ENCODE measurements around the gene SLC45A3. TPM values are rescaled to one million over a fixed set of nuclear protein-coding genes. Genes with fewer than 3 reads are reported as not detected.
"Not testable (repeated sequence)": the region's sequence is repeated elsewhere in the genome, so short reads cannot be mapped to it uniquely, and the experiment has no call there.

The SLC45A3 gene
- total RNA-seq (2014; rRNA removed; shearing (Covaris generic)), result 4.4 and 5.4 TPM in 2 replicates

GRCh38 chr1:205680073-205680851, at the start of gene SLC45A3:
SLC45A3 (minus strand) TSS chr1:205680509; CDS start chr1:205664656, 15,853 bp downstream.
- peak; percentile 32 for DNase-seq (ENCODE audit: low spot score)

DNA sequence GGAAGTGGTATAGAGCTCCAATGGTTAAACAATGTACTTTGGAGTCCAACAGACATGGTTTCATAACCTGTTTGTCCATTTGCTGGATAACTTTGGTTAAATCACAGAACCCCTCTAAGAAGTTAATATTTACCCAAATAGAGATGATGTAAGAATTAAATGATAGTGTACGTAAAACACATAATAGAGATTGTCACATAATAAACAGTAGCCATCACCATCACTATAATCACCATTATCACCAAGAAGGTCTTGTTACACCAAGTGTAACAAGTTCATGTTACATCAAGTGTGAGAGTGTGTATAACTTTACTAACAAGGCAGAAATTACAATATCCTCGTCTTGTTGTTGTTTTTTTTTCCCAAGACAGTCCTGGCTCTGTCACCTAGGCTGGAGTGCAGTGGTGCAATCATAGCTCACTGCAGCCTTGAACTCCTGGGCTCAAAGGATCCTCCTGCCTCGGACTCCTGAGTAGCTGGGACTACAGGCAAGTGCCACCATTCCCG, 46.4 kb upstream of the SLC45A3 start:
- in situ Hi-C loops (cut with HindIII; ENCODE audit: low sequenced_read_pairs), result no loop called here
- DNase-seq (ENCODE audit: low spot score), result no peak

More at GRCh38 chr1:205680073-205680851, at the start of gene SLC45A3:
- in situ Hi-C loops (cut with HindIII; ENCODE audit: low sequenced_read_pairs), result no loop called here

GRCh38 chr1:205725514-205725913, 45.2 kb upstream of the SLC45A3 start:
- DNase-seq (ENCODE audit: low spot score), result no peak
- in situ Hi-C loops (cut with HindIII; ENCODE audit: low sequenced_read_pairs), result no loop called here

DNA sequence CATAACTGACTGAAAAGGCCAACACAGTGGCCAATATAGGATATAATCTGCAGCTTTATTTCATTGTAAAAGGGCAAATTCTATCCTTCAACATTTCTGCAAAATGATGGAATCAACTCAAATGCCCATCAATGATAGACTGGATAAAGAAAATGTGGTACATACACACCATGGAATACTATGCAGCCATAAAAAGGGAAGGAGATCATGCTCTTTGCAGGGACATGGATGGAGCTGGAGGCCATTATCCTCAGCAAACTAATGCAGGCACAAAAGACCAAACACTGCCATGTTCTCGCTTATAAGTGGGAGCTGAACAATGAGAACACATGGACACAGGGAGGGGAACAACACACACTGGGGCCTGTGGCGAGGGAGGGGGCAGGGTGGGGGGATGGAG, 40.4 kb upstream of the SLC45A3 start:
- not testable (repeated sequence) for DNase-seq (ENCODE audit: low spot score)
- in situ Hi-C loops (cut with HindIII; ENCODE audit: low sequenced_read_pairs), result loop anchor here (25.0 kb wide), 1 partner anchor 133 kb away; no protein-coding TSS in a partner anchor

DNA sequence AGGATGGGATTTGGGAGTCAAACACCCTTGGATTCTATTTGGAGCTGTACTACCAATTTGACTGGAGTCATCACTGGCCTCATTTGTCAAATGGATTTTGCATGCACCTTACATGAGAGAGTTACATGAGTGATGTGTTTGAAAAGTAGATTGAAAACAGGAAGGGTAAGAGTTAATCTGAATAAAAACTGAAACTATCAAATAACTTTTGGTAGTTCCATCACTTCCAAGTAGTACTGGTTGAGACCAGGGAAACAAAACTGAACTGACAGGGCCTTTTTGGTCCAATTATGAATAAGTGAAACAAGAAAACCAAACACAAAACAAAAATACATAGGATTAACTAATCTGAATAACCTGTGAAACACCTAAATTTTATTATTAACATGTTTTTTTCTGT, 39.5 kb upstream of the SLC45A3 start:
- DNase-seq (ENCODE audit: low spot score), result no peak
- in situ Hi-C loops (cut with HindIII; ENCODE audit: low sequenced_read_pairs), result loop anchor here (25.0 kb wide), 1 partner anchor 132 kb away; no protein-coding TSS in a partner anchor

DNA sequence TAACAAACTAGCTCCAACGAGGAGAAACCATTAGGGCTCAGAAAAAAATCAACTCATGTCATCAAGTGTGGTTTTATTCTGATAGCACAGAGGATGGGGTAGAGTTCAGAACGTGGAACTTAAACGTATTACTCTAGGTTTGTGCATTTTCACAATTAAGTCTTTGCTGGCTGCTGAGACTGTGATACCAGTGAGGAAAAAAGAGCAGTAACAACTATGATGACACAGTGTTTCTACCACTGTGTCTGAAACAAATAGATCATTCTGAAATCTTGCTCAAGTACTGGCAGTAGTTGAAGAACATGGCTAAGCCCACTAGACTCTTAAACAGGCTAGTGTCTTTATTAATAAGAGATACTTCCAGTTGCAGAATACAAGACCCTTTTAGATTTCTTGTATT, 38.7 kb upstream of the SLC45A3 start:
- in situ Hi-C loops (cut with HindIII; ENCODE audit: low sequenced_read_pairs), result loop anchor here (25.0 kb wide), 1 partner anchor 132 kb away; no protein-coding TSS in a partner anchor
- DNase-seq (ENCODE audit: low spot score), result no peak

- no peak for DNase-seq (ENCODE audit: low spot score)
- in situ Hi-C loops (cut with HindIII; ENCODE audit: low sequenced_read_pairs), result loop anchor here (25.0 kb wide), 1 partner anchor 129 kb away; no protein-coding TSS in a partner anchor
Measured at GRCh38 chr1:205716371-205717132, 36.2 kb upstream of the SLC45A3 start.

DNA sequence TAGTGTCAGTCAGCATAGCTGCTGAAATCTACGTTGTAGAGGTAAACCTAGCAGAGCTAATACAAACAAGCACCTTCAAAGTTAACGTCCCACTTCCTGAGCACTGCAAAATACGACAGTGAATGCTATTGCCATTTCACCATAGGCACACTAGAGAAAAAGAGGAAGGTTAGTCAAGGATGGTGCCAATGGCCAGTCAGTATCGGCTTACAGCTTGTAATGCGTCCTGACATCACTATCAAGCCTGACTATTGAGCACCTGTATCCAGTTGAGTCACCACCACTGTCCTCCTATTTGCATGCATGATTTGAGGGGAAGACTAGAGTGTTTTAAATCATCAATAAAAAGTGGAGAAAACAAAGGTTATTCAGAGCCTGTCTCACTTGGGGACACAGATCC, 35.3 kb upstream of the SLC45A3 start:
- in situ Hi-C loops (cut with HindIII; ENCODE audit: low sequenced_read_pairs), result loop anchor here (25.0 kb wide), 1 partner anchor 128 kb away; no protein-coding TSS in a partner anchor
- no peak for DNase-seq (ENCODE audit: low spot score)

- in situ Hi-C loops (cut with HindIII; ENCODE audit: low sequenced_read_pairs), result loop anchor here (25.0 kb wide), 1 partner anchor 128 kb away; no protein-coding TSS in a partner anchor
- DNase-seq (ENCODE audit: low spot score), result no peak
Measured at GRCh38 chr1:205714906-205715246, 34.6 kb upstream of the SLC45A3 start.

GRCh38 chr1:205714190-205714905, 34.0 kb upstream of the SLC45A3 start:
- DNase-seq (ENCODE audit: low spot score), result no peak
- in situ Hi-C loops (cut with HindIII; ENCODE audit: low sequenced_read_pairs), result loop anchor here (25.0 kb wide), 1 partner anchor 127 kb away; no protein-coding TSS in a partner anchor

DNA sequence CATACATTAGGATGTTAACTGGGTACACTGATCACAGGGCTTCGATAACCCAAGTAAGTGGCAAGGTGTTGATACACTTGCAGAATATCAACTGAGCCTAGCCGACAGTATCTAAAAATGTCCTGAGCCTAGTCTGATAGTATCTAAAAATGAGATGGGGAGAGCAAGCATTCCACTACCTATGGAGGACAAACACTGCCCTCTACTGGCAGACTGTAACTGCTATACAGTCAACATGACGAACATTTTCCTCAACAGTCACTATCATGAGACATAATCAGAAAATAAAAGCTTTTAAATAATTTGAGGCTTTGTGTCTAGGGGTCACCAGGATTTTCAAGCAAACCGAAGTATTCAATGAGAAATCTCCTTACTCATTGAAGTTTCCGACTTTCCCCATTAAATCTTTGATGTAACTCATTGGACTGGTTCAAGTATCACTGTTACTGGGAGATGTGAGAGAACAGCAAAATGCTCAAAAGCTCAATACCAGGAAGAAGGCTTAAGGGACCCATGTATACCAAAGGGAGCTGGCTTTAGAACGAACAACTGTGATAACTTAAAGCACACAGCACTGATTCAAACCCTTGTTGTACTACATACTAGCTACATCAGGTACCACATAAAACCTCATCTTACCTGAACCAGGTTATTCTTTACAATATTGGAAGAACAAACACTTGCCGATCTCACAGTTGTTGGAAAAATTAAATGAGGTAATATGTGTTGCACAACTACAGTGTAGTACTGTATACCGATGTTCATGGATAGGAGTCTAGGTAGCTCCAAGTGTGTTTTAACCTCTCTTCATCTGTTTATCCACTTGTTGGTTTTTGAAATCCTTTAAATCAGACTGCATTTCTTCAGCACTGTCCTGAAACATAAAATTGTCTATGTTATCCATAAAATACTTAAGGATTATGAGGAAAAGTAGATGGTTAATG, 31.1 kb upstream of the SLC45A3 start:
- in situ Hi-C loops (cut with HindIII; ENCODE audit: low sequenced_read_pairs), result loop anchor here (25.0 kb wide), 1 partner anchor 124 kb away; no protein-coding TSS in a partner anchor
- DNase-seq (ENCODE audit: low spot score), result peak; percentile 87

DNA sequence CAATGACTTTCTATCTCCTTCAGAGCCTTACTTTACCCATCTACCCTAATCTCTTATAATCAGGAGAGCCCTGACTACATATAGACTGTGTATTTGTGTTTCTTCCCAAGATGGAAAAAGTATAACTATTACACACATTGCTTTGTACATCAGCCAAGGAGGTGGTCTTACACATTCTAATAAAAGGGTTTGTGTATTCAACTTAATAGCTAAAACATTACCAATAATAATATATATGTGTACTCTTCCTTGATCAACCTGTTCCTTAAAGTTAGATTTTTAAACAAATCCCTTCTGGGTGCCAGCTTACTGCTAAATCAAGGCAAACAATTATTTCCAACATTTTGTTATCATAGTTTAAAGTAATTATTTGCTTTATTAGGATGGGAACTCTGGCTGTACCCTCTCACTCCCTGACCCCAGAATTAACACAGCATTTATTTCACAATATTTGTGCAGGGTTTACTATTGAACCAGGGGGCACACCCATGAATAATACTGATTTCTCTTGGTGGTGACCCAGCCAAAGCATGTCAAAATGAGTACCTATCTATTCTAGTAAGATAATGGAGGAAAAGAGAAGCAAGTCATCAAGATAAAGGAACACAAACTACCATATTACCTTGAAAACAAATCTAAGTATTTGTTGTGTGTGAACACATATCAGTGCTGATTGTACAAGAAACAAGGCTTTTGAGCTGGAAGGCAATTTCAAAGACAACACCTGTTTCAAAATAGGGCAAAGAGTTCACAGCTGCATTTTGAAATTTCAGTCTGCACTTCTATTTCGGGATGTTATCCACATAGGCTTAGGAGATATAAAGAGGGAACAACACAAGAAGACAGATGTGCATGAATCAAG, 30.1 kb upstream of the SLC45A3 start:
- in situ Hi-C loops (cut with HindIII; ENCODE audit: low sequenced_read_pairs), result loop anchor here (25.0 kb wide), 1 partner anchor 123 kb away; no protein-coding TSS in a partner anchor
- DNase-seq (ENCODE audit: low spot score), result no peak

GRCh38 chr1:205709640-205710039, 29.3 kb upstream of the SLC45A3 start:
- DNase-seq (ENCODE audit: low spot score), result no peak
- in situ Hi-C loops (cut with HindIII; ENCODE audit: low sequenced_read_pairs), result loop anchor here (25.0 kb wide), 1 partner anchor 122 kb away; no protein-coding TSS in a partner anchor

DNA sequence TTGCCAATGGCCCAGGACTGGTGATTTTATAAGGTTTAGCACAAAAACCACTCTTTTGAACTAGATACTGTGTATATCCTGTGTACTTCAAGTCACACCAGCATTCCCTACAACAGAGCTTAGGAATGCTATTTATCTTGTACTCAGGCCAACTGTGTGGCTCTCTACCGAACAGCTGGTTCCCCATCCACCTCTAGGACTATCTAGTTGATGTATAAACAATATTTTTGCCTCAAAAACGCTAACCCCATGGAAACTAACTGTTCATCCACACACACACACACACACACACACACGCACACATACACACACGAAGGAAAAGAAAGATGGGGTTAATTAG, 28.7 kb upstream of the SLC45A3 start:
- in situ Hi-C loops (cut with HindIII; ENCODE audit: low sequenced_read_pairs), result loop anchor here (25.0 kb wide), 1 partner anchor 122 kb away; no protein-coding TSS in a partner anchor
- no peak for DNase-seq (ENCODE audit: low spot score)

DNA sequence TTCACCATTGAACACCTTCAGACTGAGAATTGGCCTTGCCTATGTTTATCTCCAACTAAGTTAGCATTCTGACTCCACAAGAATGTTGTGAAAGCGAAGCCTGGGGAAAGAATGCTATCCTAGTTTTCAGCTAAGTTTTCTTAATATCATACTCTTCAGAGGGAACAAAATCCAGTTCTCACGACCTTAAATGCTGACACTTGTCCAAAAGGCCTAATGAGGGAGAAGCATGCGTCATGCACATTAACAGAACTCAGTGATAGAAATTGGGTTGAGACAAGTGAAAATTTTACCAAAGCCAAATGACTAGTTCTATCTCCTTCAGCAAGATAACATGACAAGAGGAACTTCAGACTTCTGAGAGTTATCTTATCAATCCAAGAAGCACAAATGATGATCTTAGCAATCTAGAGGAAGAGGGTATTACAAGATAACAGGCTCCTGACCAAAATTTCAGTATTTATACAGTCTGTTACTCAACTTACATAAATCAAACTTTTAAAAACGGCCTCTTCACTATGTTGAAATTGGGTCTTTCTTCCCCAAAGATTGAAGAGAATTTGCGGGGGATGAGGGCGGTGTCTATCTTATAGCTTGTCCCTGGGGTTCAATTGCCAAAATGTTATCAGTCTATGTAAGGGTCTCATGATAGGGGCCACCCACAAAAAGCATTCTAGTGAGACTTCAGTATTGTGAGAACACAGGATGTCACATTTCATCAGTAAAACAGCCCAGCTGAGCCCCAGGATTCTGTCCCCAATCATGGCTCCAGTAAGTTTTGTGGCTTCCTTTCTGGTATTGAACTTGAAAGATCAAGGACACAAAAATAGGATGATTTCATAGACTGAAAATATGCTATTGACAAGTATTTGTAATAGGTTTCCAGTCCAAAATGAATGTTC, 26.5 kb upstream of the SLC45A3 start:
- DNase-seq (ENCODE audit: low spot score), result no peak
- in situ Hi-C loops (cut with HindIII; ENCODE audit: low sequenced_read_pairs), result loop anchor here (25.0 kb wide), 1 partner anchor 120 kb away; no protein-coding TSS in a partner anchor

DNA sequence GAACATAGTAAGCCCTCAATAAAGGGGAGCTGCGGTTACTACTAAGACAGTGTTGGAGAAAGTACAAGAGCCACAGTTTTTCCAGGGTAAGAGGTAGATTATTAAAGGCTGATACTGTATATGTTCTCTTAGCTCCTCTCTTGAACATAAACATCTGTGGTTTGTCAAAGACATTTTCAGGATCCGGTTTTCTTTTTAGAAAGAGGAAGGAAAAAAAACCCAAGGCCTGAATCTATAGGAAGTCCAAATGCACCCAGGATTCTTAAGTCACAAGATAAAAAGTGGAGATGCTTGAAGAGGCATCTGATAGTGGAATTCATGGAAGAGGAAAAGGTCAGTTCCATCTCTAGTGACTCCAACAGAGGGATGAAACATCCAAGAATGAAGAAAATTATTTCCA, 24.6 kb upstream of the SLC45A3 start:
- in situ Hi-C loops (cut with HindIII; ENCODE audit: low sequenced_read_pairs), result loop anchor here (25.0 kb wide), 1 partner anchor 118 kb away; no protein-coding TSS in a partner anchor
- no peak for DNase-seq (ENCODE audit: low spot score)
